Ammon's horn (tissue), 1 donor: ENCODE results near the gene TERF2IP.

Source experiments
- DNase-seq: peaks from one replicate; pipeline ENCODE4 v3.0.0-alpha.2; 2016; ENCODE audit warnings: low spot score

Gene TERF2IP, protein sequence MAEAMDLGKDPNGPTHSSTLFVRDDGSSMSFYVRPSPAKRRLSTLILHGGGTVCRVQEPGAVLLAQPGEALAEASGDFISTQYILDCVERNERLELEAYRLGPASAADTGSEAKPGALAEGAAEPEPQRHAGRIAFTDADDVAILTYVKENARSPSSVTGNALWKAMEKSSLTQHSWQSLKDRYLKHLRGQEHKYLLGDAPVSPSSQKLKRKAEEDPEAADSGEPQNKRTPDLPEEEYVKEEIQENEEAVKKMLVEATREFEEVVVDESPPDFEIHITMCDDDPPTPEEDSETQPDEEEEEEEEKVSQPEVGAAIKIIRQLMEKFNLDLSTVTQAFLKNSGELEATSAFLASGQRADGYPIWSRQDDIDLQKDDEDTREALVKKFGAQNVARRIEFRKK

GRCh38 chr16:75647492-75648264 lies at the start of gene TERF2IP, which contains the start of gene KARS1:
Gene TERF2IP, plus strand, starts transcription at chr16:75647773. Its CDS starts 110 bp downstream, at chr16:75647883.
Gene KARS1, minus strand, starts transcription at chr16:75647665. Its CDS starts 26 bp downstream, at chr16:75647639.
- DNase-seq = peak; percentile 97

DNA sequence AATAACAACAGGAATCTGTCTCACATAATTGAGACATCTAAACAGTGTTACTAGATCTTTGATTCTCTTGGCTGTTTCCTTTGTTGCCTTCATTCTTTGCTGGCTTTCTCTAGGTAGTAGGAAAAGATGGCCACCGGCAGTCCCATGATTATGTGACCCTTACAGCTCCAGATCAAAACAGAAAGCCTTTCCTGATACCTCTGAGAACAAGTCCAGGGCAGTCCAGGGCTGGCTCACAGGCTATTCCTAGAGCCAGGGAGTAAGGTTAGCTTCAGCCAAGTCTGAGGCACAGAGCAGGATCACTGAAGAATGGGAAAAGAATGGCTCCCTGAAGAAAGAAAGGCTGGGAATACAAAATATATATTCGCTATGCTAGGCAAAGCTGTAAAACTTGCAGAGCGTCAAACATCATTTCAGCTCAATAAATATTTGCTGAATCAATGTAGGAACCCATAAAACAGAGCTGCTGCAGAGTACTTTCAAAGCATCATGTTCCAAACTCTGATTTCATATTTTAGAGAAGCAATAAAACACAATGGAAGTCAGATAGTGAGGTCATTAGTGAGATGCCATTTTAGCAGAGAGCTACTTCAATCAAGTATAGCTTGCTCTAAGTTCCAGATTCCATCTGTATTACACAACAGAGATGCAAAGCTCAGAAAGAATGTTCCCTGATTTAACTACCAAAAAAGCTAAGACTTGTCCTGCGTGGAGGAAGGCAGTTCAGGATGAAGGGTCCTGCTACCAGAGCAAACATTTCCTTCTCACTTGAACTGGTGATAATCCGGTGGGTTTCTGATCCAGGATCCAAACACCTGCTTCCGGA lies 47.9 kb upstream of the TERF2IP start:
- DNase-seq = no peak

DNA sequence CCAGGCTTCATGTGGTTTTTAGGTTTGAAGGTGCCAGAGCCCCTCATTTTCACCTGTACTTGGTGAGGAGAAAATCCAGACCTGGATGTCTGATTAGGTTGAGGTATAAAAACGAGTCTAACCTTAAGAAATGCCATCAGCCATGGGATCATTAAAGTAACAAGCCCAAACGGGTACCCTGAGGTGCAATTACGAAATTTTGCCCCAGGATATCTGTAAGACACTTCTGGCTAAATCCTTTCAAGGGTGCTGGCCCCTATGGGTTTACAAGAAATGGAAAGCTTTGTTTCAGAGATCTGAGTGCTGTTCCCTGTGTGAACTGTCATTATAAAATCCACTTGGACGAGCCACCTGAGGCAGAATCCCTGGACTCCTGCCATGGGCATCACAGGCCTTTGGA lies 44.3 kb upstream of the TERF2IP start:
- DNase-seq = no peak

- no peak for DNase-seq
These were observed 41.1 kb upstream of the TERF2IP start for GRCh38 chr16:75606507-75606906.

DNA sequence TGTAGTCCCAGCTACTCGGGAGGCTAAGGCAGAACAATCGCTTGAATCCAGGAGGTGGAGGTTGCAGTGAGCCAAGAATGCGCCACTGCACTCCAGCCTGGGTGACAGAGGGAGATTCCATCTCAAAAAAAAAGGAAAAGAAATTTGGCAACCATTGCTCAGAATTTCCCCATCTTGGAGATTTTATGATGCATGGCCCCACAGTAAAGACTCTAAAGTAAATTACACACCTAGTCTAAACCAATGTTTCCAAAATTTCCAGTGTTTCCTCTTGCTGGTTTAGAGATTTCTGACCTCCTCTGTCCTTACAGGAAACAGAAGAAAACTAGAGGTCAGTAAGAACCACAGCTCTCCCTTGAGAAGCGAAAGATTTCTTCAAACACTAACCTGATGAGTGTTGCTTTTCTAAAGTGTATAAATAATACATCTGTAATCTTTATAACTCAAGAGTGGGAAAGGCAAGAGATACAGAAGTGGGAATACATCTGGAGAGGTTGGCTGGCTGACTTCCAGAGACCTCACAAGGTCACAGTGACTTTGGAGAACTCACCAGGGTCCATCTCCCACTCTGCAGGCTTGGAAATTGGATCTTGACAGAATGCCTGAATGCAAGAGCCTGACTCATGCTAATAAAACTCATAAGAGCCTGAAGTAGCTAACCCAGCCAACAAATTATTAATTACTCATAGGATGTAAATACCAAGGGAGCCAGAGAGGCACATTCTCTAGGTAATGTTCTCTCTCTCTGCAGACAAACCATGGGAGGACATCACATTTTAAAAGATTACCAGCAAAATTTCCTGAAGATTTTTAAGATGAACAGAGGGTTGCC lies 33.3 kb upstream of the TERF2IP start:
- DNase-seq = no peak

- DNase-seq = no peak
These were observed 32.0 kb upstream of the TERF2IP start for GRCh38 chr16:75615619-75616018.

GRCh38 chr16:75616521-75617010 lies 31.0 kb upstream of the TERF2IP start:
- DNase-seq = no peak

- DNase-seq = no peak
These were observed 30.5 kb upstream of the TERF2IP start for GRCh38 chr16:75617121-75617520.

DNA sequence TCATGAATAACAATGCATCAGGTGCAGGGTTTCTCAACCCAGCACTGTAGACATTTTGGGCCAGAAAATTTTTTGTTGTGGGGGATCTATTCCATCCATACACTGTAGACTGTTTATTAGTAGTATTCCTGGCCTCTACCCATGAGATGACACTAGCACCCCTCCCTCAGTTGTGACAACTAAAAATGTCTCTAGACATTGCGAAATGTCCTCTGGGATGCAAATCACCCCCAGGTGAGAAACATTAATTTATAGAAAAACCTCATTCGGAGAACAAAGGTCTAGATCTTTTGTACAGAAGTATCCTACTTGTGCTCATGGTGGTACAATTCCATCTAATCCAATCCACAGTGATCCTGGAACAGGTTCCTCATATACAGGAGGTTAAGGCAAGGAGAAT lies 28.8 kb upstream of the TERF2IP start:
- no peak for DNase-seq

DNA sequence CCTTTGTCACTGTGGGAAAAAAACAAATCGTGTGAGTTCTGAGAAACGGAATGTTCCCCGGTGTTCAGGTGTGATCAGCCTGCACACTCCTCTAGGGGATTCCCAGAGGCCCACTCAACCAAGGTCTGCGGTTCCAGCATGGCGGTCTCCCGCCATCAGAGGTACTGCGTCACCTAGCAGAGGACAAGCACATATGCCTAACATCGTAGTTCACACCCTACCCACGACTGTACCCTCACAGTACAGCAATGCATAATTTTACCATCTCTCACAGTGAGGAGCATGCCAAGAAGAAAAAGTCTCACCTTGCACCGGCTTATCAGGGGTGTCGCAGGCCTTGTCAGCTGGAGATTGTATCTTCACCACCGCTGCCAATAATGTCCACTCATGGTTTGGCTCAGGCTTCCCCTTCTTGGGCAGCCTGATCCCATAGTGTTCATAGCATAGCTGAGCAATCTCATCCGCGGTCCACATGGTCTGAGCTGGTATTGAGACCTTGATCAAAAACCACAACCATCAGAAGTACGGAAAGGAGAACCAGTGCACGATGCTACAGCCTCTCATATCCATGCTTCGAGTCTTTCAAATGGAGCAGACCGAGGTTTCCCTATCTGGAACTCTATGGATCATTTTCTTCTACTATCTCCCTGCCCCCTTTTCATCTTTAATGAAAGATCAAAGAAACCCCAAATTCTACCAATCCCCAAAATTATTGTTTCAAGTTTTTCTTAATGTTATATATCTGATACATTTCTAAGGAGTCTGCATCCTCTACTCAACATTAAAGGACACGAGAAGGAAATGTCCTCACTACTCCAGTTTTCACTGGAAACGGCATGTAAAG lies 27.0 kb upstream of the TERF2IP start:
- no peak for DNase-seq

- DNase-seq = peak; percentile 35
These were observed 26.4 kb upstream of the TERF2IP start for GRCh38 chr16:75621170-75621477.

- DNase-seq = peak; percentile 97
These were observed 24.6 kb upstream of the TERF2IP start, which contains the start of gene ADAT1 for GRCh38 chr16:75622761-75623605. Gene ADAT1, minus strand, starts transcription at chr16:75623281. Its CDS starts 2,482 bp downstream, at chr16:75620799.

GRCh38 chr16:75624921-75625334 lies 22.6 kb upstream of the TERF2IP start:
- no peak for DNase-seq

GRCh38 chr16:75626806-75627205 lies 20.8 kb upstream of the TERF2IP start:
- DNase-seq = no peak

- no peak for DNase-seq
These were observed 19.7 kb upstream of the TERF2IP start for GRCh38 chr16:75627851-75628250.

GRCh38 chr16:75628351-75628750 lies 19.2 kb upstream of the TERF2IP start:
- no peak for DNase-seq

DNA sequence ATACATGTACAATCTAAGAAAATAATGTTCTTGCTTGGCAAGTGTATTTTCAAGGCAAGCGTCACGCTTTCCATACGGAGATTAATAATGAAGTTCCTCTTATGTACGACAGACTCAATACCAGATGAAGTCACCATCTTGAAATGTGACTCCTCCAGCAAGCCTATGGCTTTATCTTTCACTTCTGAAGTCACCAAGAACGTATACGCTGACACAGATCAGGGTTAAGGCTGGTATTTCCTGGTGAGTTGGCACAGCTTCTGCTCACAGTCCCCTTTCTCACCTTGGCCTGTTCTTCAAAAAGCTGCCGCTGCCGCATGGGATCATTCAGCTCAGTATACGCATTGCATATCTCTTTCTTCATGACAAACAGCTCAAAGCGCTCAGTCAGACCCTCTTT lies 18.4 kb upstream of the TERF2IP start:
- no peak for DNase-seq

DNA sequence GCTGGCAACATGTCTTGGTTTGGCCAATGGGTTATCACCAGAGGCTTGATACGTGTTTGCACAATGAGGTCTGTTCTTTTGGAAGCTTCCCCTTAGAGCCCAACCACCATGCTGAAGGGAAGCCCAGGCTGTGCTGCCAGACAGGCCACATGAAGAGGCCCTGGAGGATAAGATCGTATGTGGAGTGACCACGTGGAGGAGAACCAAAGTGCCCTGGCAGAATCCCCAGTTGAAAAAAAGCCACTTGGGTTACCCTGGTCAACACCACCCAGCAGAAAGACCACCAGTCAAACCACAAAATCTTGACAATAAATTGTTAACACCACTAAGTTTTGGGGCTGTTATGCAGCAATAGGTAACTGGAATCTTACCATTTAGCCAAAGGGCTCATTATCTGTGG lies 17.5 kb upstream of the TERF2IP start:
- DNase-seq = no peak

- DNase-seq = no peak
These were observed 14.7 kb upstream of the TERF2IP start for GRCh38 chr16:75632857-75633256.
